KOPT-K1 (cell line): ENCODE measurements around the gene SPIB.
"Not testable (repeated sequence)": the region's sequence is repeated elsewhere in the genome, so short reads cannot be mapped to it uniquely, and the experiment has no call there.

Experiments used
- H3K27ac ChIP-seq: fragments of 200-600 bp; sonication (generic); 2 replicates; pipeline ENCODE4 v1.5.1; 2016; ENCODE audit warnings: antibody characterized with exemption, mild to moderate bottlenecking, low read depth, low read length; ENCODE audit not compliant: poor library complexity, severe bottlenecking
- H3K36me3 ChIP-seq: fragments of 200-600 bp; sonication (generic); 2 replicates; pipeline ENCODE4 v1.5.1; 2017; ENCODE audit warnings: antibody characterized with exemption, mild to moderate bottlenecking, low read length, moderate library complexity; ENCODE audit not compliant: insufficient read depth
- H3K9me3 ChIP-seq: fragments of 200-600 bp; sonication (generic); 2 replicates; pipeline ENCODE4 v1.5.1; 2017; ENCODE audit warnings: antibody characterized with exemption, low read length, mild to moderate bottlenecking; ENCODE audit not compliant: insufficient read depth, poor library complexity, severe bottlenecking

SPIB gene

DNA sequence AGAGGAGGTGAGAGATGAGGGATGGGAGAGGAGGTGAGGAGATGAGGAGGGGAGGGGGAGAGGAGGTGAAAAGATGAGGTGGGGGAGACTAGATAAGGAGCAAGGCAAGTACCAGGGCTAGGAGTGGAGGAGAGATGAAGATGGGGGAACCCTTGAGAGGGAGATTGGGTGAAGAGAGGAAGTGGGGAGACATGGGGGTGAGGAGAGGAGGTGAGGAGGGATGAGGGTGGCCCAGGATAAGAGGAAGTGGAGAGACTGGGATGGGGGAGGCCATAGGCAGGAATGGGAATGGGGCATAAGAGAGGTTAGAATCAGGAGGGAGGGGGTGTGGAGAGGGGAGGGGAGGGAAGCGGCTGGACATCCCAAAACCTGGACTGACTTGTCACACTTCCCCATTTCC is 40.9 kb downstream of the SPIB start:
- Histone ChIP-seq H3K36me3 (no peaks in the 10 kb centered on the region), H3K27ac (no peak overlapping the region), H3K9me3 (no peaks in the 10 kb centered on the region)

DNA sequence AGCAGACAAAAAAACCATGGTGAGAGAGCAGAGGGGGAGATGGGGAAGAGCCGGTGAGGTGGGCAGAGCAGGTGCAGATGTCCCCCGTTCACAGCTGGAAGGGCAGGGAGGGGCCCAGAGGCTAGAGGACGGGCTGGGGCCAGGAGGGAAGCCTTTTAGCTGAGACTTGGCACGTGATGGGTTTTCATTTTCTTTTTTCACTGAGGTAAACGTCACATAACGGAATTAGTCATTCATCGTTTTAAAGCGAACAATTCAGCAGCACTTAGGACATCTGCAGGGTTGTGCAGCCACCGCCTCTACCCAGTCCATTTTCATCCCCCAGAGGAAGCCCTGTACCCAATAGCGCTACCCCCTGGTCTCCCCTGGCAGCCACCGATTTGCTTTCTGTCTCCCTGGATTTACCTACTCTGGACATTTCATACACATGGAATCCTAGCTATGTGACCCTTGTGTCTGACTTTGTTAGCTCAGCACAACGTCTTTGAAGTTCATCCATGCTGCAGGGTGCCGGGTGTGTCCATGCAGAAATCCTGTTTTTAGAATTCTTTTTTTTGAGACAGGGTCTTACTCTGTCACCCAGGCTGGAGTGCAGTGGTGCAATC is 41.5 kb downstream of the SPIB start:
- no peaks in the 10 kb centered on the region for H3K9me3 ChIP-seq
- no peak overlapping the region for H3K27ac ChIP-seq
- H3K36me3 ChIP-seq: no peaks in the 10 kb centered on the region

- Histone ChIP-seq H3K9me3 (no peaks in the 10 kb centered on the region), H3K36me3 (no peaks in the 10 kb centered on the region), H3K27ac (no peak overlapping the region)
Measured at GRCh38 chr19:50461066-50461875, 42.5 kb downstream of the SPIB start.

DNA sequence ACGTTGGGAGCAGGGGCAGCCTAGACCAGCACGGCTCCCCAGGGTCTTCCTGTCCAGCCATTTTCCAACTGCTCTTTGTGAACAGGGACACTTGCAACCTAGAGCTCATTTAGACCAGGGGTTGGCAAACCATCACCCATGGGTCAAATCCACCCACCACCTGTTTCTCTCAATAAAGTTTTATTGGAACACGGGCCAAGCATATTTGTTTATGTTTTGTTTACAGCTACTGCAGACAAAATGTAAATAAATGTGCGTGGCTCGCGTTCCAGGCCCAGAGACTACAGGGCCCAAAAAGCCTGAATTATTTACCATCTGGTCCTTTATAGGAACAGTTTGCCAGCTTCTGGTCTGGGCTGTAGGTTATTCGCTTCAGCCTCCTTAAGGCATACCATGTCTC is 44.2 kb downstream of the SPIB start:
- H3K9me3 ChIP-seq: no peaks in the 10 kb centered on the region

GRCh38 chr19:50464348-50464747 is 45.6 kb downstream of the SPIB start:
- H3K9me3 ChIP-seq: no peaks in the 10 kb centered on the region
- H3K27ac ChIP-seq: no peak overlapping the region
- no peaks in the 10 kb centered on the region for H3K36me3 ChIP-seq

More for the DNA sequence above, 44.2 kb downstream of the SPIB start:
- Histone ChIP-seq H3K36me3 (no peaks in the 10 kb centered on the region), H3K27ac (no peak overlapping the region)

- H3K9me3 ChIP-seq: no peaks in the 10 kb centered on the region
Measured at GRCh38 chr19:50465000-50465399, 46.3 kb downstream of the SPIB start.

DNA sequence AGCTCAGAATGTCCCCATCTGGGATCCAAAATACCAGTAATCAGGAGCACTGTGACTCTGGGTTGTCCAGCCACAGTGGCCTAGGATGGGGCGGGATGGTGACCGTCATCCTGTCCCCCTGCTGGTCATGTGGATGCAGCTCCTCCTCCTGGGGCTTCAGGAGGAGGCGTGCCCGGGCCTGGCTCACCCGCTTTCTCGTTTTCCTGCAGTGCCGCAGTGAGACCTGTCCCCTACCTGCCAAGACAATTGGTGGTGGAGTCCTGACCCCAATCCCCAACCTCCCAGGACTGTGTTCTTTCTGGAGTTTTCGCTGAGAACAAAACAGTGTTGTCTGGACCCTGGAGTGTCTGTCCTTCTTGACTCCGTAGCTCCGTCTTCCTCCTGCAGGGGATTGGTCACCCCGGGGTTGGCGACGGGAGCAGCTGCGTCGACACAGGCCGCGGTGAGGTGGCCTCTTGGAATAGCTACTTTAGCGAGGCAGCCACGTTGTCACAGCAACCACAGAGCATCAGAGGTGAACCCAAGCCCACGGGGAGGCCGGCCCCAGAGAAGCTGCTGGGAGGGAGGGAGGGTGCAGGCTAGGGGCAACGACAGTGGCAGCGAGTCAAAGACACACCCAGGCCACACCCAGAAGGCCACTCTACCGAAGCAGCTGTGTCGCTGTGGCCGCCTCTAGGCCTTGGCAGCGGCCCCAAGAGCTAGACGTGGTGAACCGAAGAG is 47.4 kb downstream of the SPIB start:
- Histone ChIP-seq H3K9me3 (no peaks in the 10 kb centered on the region), H3K36me3 (no peaks in the 10 kb centered on the region), H3K27ac (no peak overlapping the region)

More at GRCh38 chr19:50465000-50465399, 46.3 kb downstream of the SPIB start:
- Histone ChIP-seq H3K36me3 (no peaks in the 10 kb centered on the region), H3K27ac (no peak overlapping the region)

DNA sequence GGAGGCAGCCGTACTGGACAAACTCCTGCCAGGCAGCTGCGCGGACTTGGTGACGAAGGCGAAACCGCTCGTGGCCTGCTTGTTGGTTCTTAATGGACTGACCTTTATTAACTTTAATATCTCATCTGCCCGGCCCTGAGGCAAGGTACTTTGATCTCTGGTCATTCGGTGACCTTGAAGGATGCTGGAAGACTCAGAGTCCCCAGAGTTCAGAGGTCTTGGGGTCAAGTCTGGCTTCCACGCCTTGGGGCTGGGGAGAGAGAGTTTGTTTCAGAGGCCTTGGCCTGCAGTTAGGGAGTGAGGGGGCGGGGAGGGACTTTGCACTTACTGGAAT is 47.9 kb downstream of the SPIB start:
- Histone ChIP-seq H3K36me3 (no peaks in the 10 kb centered on the region), H3K27ac (no peak overlapping the region), H3K9me3 (no peaks in the 10 kb centered on the region)

GRCh38 chr19:50467566-50467965 is 48.8 kb downstream of the SPIB start:
- Histone ChIP-seq H3K9me3 (no peaks in the 10 kb centered on the region), H3K36me3 (no peaks in the 10 kb centered on the region), H3K27ac (no peak overlapping the region)

DNA sequence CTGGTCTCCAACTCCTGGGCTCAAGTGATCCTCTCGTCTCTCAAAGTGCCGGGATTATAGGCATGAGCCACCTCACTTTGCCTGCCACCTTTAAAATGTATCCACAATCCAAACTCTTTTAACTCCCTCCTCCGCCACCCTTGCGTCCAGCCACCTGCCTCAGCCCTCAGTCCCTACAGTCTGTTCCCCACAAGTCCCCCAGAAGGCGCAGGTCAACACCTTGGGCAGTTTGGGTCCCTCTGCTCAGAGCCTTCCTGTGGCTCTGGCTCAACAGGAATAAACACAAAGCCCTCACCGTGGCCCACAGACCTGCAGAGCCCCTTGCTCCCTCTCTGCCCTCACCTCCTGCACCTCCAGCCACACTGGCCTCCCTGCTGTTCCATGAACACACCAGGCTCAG is 50.1 kb downstream of the SPIB start:
- Histone ChIP-seq H3K9me3 (no peaks in the 10 kb centered on the region), H3K36me3 (no peaks in the 10 kb centered on the region), H3K27ac (no peak overlapping the region)

GRCh38 chr19:50473336-50473735 is 54.6 kb downstream of the SPIB start:
- H3K27ac ChIP-seq, H3K9me3 ChIP-seq, H3K36me3 ChIP-seq: not testable (repeated sequence)

DNA sequence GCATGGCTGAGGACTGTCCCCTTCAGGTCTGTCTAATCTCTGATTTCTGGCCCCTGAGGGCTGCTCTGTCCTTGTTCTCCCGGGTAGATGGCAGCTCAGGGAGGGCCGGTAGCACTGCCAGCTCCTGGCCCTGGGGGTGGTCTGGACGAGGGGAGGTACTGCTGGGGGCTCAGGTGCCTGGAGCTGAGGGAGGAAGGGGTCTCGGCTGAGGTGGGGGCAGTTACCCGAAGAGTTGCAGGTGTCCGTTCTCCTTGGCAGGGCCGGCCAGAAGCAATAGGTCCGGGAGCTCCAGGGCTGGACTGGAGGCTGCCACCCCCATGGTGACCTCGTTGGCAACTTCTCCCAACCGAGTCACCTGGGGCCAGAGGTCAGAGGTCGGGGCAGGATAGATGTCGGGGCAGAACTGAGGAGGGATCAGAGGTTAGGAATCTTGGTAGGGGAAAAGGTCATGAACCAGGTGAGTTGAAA is 56.4 kb downstream of the SPIB start:
- no peak overlapping the region for H3K27ac ChIP-seq
- H3K9me3 ChIP-seq: no peaks in the 10 kb centered on the region
- H3K36me3 ChIP-seq: peaks cover 19% of the 10 kb centered on the region

- peaks cover 26% of the 10 kb centered on the region for H3K36me3 ChIP-seq
- H3K27ac ChIP-seq: no peak overlapping the region
- H3K9me3 ChIP-seq: no peaks in the 10 kb centered on the region
Measured at GRCh38 chr19:50475736-50476223, 57.0 kb downstream of the SPIB start.

DNA sequence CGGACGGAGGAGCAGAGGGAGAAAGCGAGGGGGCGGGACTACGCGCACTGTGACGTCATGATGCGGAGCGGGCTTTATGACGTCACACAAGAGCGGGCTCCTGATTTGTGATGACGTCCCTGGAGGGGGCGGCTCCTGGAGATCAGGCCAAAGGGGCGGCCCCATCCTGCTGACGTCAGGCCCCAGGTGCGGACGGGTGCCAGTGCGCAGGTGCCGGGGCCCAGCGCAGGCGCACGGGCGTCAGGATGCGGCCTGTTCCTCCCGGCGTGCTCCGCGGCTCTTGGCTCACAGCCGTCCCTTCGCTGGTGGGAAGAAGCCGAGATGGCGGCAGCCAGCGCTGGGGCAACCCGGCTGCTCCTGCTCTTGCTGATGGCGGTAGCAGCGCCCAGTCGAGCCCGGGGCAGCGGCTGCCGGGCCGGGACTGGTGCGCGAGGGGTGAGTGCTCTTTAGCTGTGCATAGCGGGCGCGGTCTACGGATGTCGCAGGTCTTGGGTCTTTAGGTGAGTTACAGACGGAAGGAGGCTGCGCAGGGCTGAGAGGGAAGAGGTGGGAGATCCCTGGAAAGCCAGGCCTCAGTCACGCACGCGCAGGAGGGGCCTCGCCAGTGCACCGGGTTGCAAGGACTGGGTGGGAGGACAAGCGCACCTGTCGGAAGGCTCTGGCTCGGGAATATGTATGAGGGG is 57.6 kb downstream of the SPIB start, which contains the start of the genes EMC10 and GARIN5A:
Gene EMC10 (plus strand): TSS at position 284 of the 683 bp plus-strand sequence. CDS start 38 bp downstream, at position 322.
Gene GARIN5A (minus strand): TSS at position 625 of the 683 bp plus-strand sequence. CDS start 460 bp downstream, at position 165.
- no peaks in the 10 kb centered on the region for H3K9me3 ChIP-seq
- H3K36me3 ChIP-seq: peaks cover 32% of the 10 kb centered on the region
- H3K27ac ChIP-seq: peak within 1 kb of the TSS; percentile 68

DNA sequence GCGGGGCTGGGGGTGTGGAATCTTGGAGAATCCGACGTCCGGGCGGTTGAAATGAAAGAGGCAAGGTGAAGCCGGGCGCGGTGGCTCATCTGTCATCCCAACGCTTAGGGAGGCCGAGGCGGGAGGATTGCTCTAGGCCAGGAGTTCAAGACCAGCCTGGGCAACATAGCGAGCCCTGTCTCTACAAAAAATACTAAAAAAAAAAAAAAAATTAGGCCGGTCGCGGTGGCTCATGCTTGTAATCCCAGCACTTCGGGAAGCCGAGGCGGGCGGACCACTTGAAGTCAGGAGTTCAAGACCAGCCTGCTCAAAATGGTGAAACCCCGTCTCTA is 58.1 kb downstream of the SPIB start:
- Histone ChIP-seq H3K27ac (peak overlapping the region; percentile 68), H3K36me3 (peaks cover 37% of the 10 kb centered on the region), H3K9me3 (no peaks in the 10 kb centered on the region)
